Upper lobe of right lung (tissue), 1 donor: Measurements from ENCODE around the gene AUNIP. TPM values are rescaled to one million over a fixed set of nuclear protein-coding genes. Genes with fewer than 3 reads are reported as not detected.

Experiments
- ATAC-seq: fragments of 200-7000 bp; cut with Tn5 transposase; one replicate; pipeline ENCODE4 v1.9.1; 2020; ENCODE audit warnings: mild to moderate bottlenecking, moderate library complexity
- DNase-seq: peaks from one replicate; pipeline ENCODE4 v3.0.0-alpha.2; 2020
- H3K27ac ChIP-seq: fragments of 200-600 bp; one replicate; pipeline ENCODE4 v1.8.0; 2022
- H3K27me3 ChIP-seq: fragments of 200-600 bp; one replicate; pipeline ENCODE4 v1.8.0; 2022; ENCODE audit warnings: mild to moderate bottlenecking
- H3K36me3 ChIP-seq: fragments of 200-600 bp; one replicate; pipeline ENCODE4 v1.8.0; 2022
- H3K4me1 ChIP-seq: fragments of 200-600 bp; one replicate; pipeline ENCODE4 v1.8.0; 2022
- H3K4me3 ChIP-seq: fragments of 200-600 bp; one replicate; pipeline ENCODE4 v1.8.0; 2022; ENCODE audit warnings: mild to moderate bottlenecking
- H3K9me3 ChIP-seq: fragments of 200-600 bp; one replicate; pipeline ENCODE4 v1.8.0; 2022
- CTCF ChIP-seq: fragments of 200-600 bp; IDR thresholded peaks from one replicate; pipeline ENCODE4 v1.8.0; 2022; ENCODE audit warnings: antibody characterized with exemption
- intact Hi-C: fragments of 100-400 bp; cut with DNase I; formaldehyde crosslinking; loops from one replicate; pipeline ENCODE4 v1.11.0; 2022
- total RNA-seq: library from RNA; stranded (reverse); fragmentation: NEBNext Ultra II Directional; extraction: Animal tissue kit (Norgen Biotek cat#: 25700); gene quantifications from one replicate; pipeline ENCODE4 v1.2.1, GENCODE V29; 2021
- donor health status: DM: no; HTN: yes; CAD: no; lungs with severe emphysema.

Gene AUNIP
- total RNA-seq, 1 donor from 2014 or later, result not detected

DNA sequence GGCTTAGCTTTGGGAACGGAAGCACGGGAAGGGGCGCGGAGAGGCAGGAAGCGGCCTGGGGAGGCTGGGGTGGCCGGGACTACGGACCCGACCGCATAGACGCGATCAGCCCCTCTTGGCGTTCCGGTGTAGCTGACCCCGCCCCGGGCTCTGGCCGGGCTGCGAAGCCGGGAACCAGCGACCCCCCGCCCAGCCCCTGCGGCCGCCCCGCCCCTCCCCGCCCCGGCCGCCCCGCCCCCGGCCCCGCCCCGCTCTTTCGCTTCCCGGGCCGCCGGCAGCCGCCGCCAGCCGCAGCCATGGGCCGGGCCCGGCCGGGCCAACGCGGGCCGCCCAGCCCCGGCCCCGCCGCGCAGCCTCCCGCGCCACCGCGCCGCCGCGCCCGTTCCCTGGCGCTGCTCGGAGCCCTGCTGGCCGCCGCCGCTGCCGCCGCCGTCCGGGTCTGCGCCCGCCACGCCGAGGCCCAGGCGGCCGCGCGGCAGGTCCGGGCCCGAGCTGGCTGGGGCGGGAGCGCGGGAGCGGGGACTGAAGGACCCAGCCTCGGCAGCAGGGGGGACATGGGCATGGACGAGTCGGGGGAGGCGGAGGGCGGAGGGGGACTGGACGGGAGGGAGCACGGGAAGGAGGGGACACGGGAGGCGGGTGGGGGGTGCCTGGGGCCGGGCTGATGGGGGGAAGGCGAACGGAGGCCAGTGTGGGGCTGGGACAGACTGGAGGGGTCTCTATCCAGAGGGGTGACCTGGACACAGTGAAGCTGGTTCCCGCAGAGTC, 59.1 kb downstream of the AUNIP start, which contains the start of gene SELENON:
SELENON (plus strand) TSS at position 259 of the 768 bp plus-strand sequence; CDS start at position 297, 38 bp downstream.
- Histone ChIP-seq H3K36me3 (peaks cover 3% of the 10 kb centered on the region), H3K4me3 (peak within 1 kb of the TSS; percentile 59), H3K27me3 (no peaks in the 10 kb centered on the region), H3K27ac (peak within 1 kb of the TSS; percentile 86), H3K4me1 (peaks cover 56% of the 10 kb centered on the region), H3K9me3 (no peaks in the 10 kb centered on the region)
- no peak for TF ChIP-seq CTCF
- DNase-seq (peak; percentile 89), ATAC-seq (peak; percentile 71)
- intact Hi-C loops, result loop anchor here (10.0 kb wide), 1 partner anchor 185 kb away; the partner anchor contains the start of gene MAN1C1

- H3K36me3 ChIP-seq, result no peaks in the 10 kb centered on the region
- no peaks in the 10 kb centered on the region for H3K27me3 ChIP-seq
- peak overlapping the region; percentile 53 for H3K4me3 ChIP-seq
- intact Hi-C loops, result loop anchor here (10.0 kb wide), 1 partner anchor 185 kb away; the partner anchor contains the start of gene MAN1C1
- DNase-seq (no peak), ATAC-seq (no peak)
- H3K4me1 ChIP-seq, result peaks cover 50% of the 10 kb centered on the region
- H3K9me3 ChIP-seq, result no peaks in the 10 kb centered on the region
- TF ChIP-seq CTCF, result no peak
- H3K27ac ChIP-seq, result peak overlapping the region; percentile 86
These were observed 59.8 kb downstream of the AUNIP start for GRCh38 chr1:25799352-25799934.

DNA sequence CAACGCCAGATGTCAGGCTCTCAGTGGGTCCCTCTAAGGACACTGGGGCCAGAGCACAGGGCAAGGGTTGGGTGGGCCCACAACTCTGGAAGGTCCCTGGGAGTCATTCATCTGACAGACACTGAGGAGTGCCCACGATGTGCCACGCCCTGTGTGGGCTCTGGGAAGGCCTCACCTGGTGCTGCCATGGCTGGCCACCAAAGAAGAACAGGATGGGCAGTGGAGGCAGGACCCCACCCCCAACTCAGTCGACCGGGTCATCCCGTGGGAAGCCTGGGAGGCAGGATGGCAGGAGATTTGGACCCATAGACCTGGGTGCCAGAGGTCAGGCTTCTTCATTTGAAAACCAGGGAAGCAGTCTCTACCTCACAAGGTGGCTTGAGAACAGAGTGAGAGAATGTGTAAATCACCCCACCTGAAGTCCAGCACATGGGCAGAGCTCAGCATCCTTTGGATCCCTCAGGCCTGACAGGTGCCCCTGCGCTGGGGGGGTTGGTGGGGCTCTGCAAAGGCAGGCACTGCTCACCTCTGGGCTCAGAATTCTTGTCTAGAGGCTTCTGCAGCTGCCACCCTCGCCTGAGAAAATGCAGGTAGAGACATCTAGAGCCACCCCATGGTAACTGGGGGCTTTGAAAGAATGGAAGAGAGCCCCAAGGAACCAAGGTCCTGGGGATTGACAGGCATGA, 60.4 kb downstream of the AUNIP start:
- DNase-seq (no peak), ATAC-seq (no peak)
- peak overlapping the region; percentile 86 for H3K27ac ChIP-seq
- no peaks in the 10 kb centered on the region for H3K9me3 ChIP-seq
- intact Hi-C loops, result loop anchor here (10.0 kb wide), 1 partner anchor 184 kb away; the partner anchor contains the start of gene MAN1C1
- H3K4me1 ChIP-seq, result peaks cover 47% of the 10 kb centered on the region
- no peaks in the 10 kb centered on the region for H3K36me3 ChIP-seq
- H3K27me3 ChIP-seq, result no peaks in the 10 kb centered on the region
- no peak for TF ChIP-seq CTCF
- H3K4me3 ChIP-seq, result no peak overlapping the region

GRCh38 chr1:25797939-25798338, 61.3 kb downstream of the AUNIP start:
- peak; percentile 46 for TF ChIP-seq CTCF
- intact Hi-C loops, result loop anchor here (10.0 kb wide), 1 partner anchor 183 kb away; the partner anchor contains the start of gene MAN1C1
- peak; percentile 40 for ATAC-seq

DNA sequence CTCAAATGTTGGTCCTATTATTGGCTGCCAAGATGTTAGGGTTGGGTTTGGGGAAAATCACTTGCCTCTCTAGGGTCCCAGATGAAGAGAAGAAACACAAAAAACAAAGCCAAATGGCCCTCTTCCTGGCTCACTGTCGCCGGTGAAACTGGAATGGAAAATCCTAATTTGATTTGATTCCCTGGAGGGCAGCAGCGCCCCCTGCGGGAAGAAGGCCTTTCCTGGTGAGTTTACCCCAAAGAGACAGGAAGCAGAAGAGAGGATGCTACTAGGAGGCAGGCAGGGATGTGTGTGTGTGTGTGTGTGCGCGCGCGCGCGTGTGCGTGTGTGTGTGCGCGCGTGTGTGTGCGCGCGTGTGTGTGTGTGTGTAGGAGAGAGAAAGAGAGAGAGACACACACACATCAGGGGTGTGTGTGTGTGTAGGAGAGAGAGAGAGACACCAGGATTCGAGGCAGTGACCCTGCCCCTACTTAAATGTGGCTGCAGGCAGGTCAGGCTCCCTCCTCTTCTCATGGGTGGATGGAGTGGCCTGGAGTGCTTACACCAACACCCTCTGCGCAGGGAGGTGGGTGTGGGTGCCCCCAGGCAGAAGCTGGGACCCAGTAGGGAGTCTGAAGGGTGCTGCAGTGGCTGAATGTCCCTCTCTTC, 62.3 kb downstream of the AUNIP start:
- peak overlapping the region; percentile 44 for H3K27ac ChIP-seq
- H3K4me3 ChIP-seq, result peak overlapping the region; percentile 14
- DNase-seq (peak; percentile 93), ATAC-seq (peak; percentile 69)
- no peaks in the 10 kb centered on the region for H3K36me3 ChIP-seq
- TF ChIP-seq CTCF, result peak; percentile 69
- peaks cover 40% of the 10 kb centered on the region for H3K4me1 ChIP-seq
- no peaks in the 10 kb centered on the region for H3K27me3 ChIP-seq
- no peaks in the 10 kb centered on the region for H3K9me3 ChIP-seq
- intact Hi-C loops, result loop anchor here (10.0 kb wide), 1 partner anchor 182 kb away; the partner anchor contains the start of gene MAN1C1

More at GRCh38 chr1:25797939-25798338, 61.3 kb downstream of the AUNIP start:
- Histone ChIP-seq H3K4me3 (no peak overlapping the region), H3K36me3 (no peaks in the 10 kb centered on the region), H3K4me1 (peaks cover 42% of the 10 kb centered on the region), H3K9me3 (no peaks in the 10 kb centered on the region), H3K27me3 (no peaks in the 10 kb centered on the region), H3K27ac (no peak overlapping the region)
- DNase-seq, result peak; percentile 77
